Body of pancreas (tissue), 4 donors: ENCODE data around the gene CSNK1E.

ENCODE experiments used
- CTCF ChIP-seq, 7 experiments: fragments of 450-650 bp in 4 of 7; fragments of 200-600 bp in 3 of 7; sonication (generic) in 3 of 7; IDR thresholded peaks; one replicate each; pipeline ENCODE4 v1.5.1; 2016 to 2019; ENCODE audit warnings: antibody characterized with exemption in 7 of 7
- POLR2A ChIP-seq, 3 donors: fragments of 450-650 bp; IDR thresholded peaks; one replicate each; pipeline ENCODE4 v1.6.1; 2016; ENCODE audit warnings: antibody characterized with exemption in 3 of 3, mild to moderate bottlenecking in 2 of 3

DNA sequence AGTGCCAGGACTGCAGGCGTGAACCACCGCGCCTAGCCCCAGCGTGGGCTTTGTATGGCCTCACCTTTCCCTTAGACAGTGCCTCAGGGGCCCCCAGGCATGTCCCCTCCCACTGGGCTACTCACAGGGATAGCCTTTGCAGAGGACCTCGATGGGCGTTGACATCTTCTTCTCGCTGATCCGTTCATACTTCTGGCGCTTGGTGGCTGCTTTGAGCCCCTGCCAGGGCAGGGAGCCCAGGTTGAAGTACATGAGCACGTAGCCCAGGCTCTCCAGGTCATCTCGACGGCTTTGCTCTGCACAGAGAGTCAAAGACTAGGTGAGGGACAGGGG, 17.5 kb downstream of the CSNK1E start:
- TF ChIP-seq CTCF (IDR thresholded peaks at IDR 0.05) = no peak
- TF ChIP-seq POLR2A (IDR thresholded peaks at IDR 0.05) = no peak
